ENCODE results near the gene COL7A1. TPM values are rescaled to one million over a fixed set of nuclear protein-coding genes. Genes with fewer than 3 reads are reported as not detected.

Gene COL7A1
- total RNA-seq, 4 donors from 2014 or later: 159 to 393 (median 199) TPM

- intact Hi-C loops (cut with DNase I; ENCODE audit: low total_unique reads): no loop called here
- no peak overlapping the region for H3K4me3 ChIP-seq (ENCODE audit: low read depth, poor library complexity, severe bottlenecking)
- TF ChIP-seq POLR2A (IDR thresholded peaks at IDR 0.05) (no peak), CTCF (IDR thresholded peaks at IDR 0.05) (no peak)
- no peak for DNase-seq (ENCODE audit: low spot score in 2 of 2)
- 80 to 84% methylated on average over 3 to 7 of the region's 7 CpGs for WGBS, 2 donors
These were observed 26.7 kb downstream of the COL7A1 start for GRCh38 chr3:48568476-48568875.

- no peak for TF ChIP-seq POLR2A (IDR thresholded peaks at IDR 0.05)
- TF ChIP-seq CTCF (IDR thresholded peaks at IDR 0.05): no peak
- no peak overlapping the region for H3K4me3 ChIP-seq (ENCODE audit: low read depth, poor library complexity, severe bottlenecking)
- intact Hi-C loops (cut with DNase I; ENCODE audit: low total_unique reads): no loop called here
- no peak for DNase-seq (ENCODE audit: low spot score in 2 of 2)
- whole genome bisulfite sequencing, 2 donors: 79 to 83% methylated on average over 11 of the region's 11 CpGs
These were observed 27.6 kb downstream of the COL7A1 start for GRCh38 chr3:48567500-48567899.

GRCh38 chr3:48567090-48567489 is 28.0 kb downstream of the COL7A1 start:
- no peak for DNase-seq (ENCODE audit: low spot score in 2 of 2)
- TF ChIP-seq POLR2A (IDR thresholded peaks at IDR 0.05): no peak
- intact Hi-C loops (cut with DNase I; ENCODE audit: low total_unique reads): no loop called here
- WGBS, 2 donors: 73 to 89% methylated on average over 5 of the region's 5 CpGs
- no peak overlapping the region for H3K4me3 ChIP-seq (ENCODE audit: low read depth, poor library complexity, severe bottlenecking)

- intact Hi-C loops (cut with DNase I; ENCODE audit: low total_unique reads): no loop called here
- DNase-seq (ENCODE audit: low spot score in 2 of 2): no peak
- no peak for TF ChIP-seq POLR2A (IDR thresholded peaks at IDR 0.05)
- TF ChIP-seq CTCF (IDR thresholded peaks at IDR 0.05): no peak
- H3K4me3 ChIP-seq (ENCODE audit: low read depth, poor library complexity, severe bottlenecking): no peak overlapping the region
- WGBS, 2 donors: 78 to 89% methylated on average over 9 of the region's 9 CpGs
These were observed 28.7 kb downstream of the COL7A1 start for GRCh38 chr3:48566401-48566760.

- 32 to 42% methylated on average over 7 of the region's 7 CpGs for WGBS, 2 donors
- H3K4me3 ChIP-seq (ENCODE audit: low read depth, poor library complexity, severe bottlenecking): no peak overlapping the region
- DNase-seq (ENCODE audit: low spot score in 2 of 2): no peak
- intact Hi-C loops (cut with DNase I; ENCODE audit: low total_unique reads): no loop called here
- TF ChIP-seq CTCF (IDR thresholded peaks at IDR 0.05) (no peak), POLR2A (IDR thresholded peaks at IDR 0.05) (no peak)
These were observed 29.3 kb downstream of the COL7A1 start for GRCh38 chr3:48565591-48566400.

- no peak for DNase-seq (ENCODE audit: low spot score in 2 of 2)
- no peak overlapping the region for H3K4me3 ChIP-seq (ENCODE audit: low read depth, poor library complexity, severe bottlenecking)
- intact Hi-C loops (cut with DNase I; ENCODE audit: low total_unique reads): no loop called here
- WGBS, 2 donors: 78 to 86% methylated on average over 11 of the region's 11 CpGs
- TF ChIP-seq CTCF (IDR thresholded peaks at IDR 0.05) (no peak), POLR2A (IDR thresholded peaks at IDR 0.05) (no peak)
These were observed 29.9 kb downstream of the COL7A1 start for GRCh38 chr3:48565186-48565585.
